Measurements from ENCODE around the gene GRID2. TPM values are rescaled to one million over a fixed set of nuclear protein-coding genes. Genes with fewer than 3 reads are reported as not detected.

GRID2 gene
- total and polyA plus RNA-seq, 9 of the 15 experiments (the other 6 are each of a cell fraction or from before 2014, with no cell fraction given): 0.04 TPM; not detected in 7

DNA sequence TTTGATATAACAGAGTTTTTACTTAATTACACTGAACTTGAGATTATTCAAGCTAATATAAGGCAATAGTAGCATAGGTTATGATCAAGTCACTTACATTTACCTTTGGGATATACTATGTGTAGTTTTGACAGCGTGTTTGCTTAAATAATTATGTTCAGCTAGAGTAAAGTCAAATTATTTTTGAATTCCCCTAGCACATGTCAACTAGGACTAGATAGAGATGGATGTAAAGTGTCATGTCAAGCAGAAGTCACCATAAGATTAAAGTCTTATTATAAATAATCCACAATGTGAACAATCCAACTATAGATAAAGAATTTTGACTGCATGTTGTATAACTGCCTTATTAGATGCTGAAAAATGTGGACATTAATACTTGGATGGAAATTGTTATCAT lies 665.2 kb downstream of the GRID2 start (continued):
- no peak for TF ChIP-seq SNAPC5 (CRISPR knock-in tag; IDR thresholded peaks at IDR 0.05)

DNA sequence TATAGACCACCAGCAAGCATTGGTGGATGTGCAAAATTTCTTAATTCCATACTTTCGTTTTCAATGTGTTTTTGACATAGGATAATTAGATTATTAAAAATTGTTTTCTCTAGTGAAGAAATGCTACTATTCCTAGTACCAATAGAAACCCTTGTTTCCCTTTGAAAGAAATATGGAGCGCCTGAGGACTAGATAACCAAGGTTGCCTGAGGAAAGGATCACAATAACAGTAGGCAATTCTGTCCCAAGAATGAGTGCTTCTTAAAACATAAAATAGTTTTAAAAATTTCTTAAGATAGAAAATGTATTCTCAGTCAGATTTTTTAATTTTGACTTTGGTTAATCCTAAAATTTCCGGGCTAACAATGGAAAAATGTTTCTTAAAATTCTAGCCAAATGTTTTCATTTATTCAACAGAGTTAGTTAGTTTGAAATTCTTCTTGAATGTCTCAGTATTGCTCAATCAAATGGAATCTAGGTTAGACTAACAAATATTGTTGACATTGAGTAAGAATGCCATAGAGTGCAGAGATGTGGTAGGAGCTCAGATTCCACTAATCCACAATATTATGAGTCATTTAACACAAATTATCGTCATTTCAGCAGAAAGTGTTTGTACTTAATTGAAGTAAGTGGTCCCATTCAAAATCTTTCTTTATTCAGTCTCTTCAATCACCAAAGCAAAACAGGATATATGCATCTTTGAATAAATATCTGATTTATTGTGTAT lies 666.0 kb downstream of the GRID2 start:
- CTCF ChIA-PET (ENCODE audit: low intra/inter-chr PET ratio): no interaction called here
- Histone ChIP-seq H3K4me2 (ENCODE audit: insufficient read depth, low read length) (no peak overlapping the region), H3K27me3 (ENCODE audit: control insufficient read depth in 2 of 2, insufficient read depth in 2 of 2, low read length in 2 of 2) (no peaks in the 10 kb centered on the region), H3K36me3 (ENCODE audit: control insufficient read depth, insufficient read depth, low read length) (no peaks in the 10 kb centered on the region), H3K9ac (ENCODE audit: insufficient read depth in 1 of 2, low read depth in 2 of 2, low read length in 2 of 2) (no peak overlapping the region), H2AFZ (ENCODE audit: low read depth, low read length) (no peak overlapping the region), H3K9me3 (replicated peaks; ENCODE audit: control insufficient read depth, insufficient read depth, low read depth, low read length) (no peaks in the 10 kb centered on the region), H3K9me1 (ENCODE audit: control insufficient read depth, insufficient read depth, low read length) (no peaks in the 10 kb centered on the region), H4K20me1 (replicated peaks; ENCODE audit: control insufficient read depth, insufficient read depth, low read length) (no peaks in the 10 kb centered on the region), H3K4me3 (no peak overlapping the region), H3K27ac (ENCODE audit: extremely low read depth, low read depth, low read length) (no peak overlapping the region), H3K79me2 (ENCODE audit: control insufficient read depth, insufficient read depth, low read length) (no peaks in the 10 kb centered on the region), H3K4me1 (replicated peaks in 1 of 2; ENCODE audit: control insufficient read depth in 2 of 2, insufficient read depth in 2 of 2, low read length in 2 of 2) (no peaks in the 10 kb centered on the region)
- 1% methylated on average over 4 of the region's 4 CpGs for WGBS (ENCODE audit: insufficient coverage, low coverage, missing lambda C conversion rate)
- ATAC-seq (no peak), FAIRE-seq (peak; percentile 19), DNase-seq (ENCODE audit: extremely low read depth in 1 of 4, low spot score in 3 of 4) (no peak)
- POLR2A ChIA-PET: no interaction called here
- intact Hi-C loops (cut with micrococcal nuclease): no loop called here
- TF ChIP-seq ZFP1 (CRISPR knock-in tag; IDR thresholded peaks at IDR 0.05) (no peak), SPI1 (IDR thresholded peaks at IDR 0.05; ENCODE audit: borderline replicate concordance, low read depth, low read length) (no peak), ZNF696 (CRISPR knock-in tag; conservative IDR thresholded peaks at IDR 0.05) (no peak), HDGF (IDR thresholded peaks at IDR 0.05) (no peak), CBFA2T3 (IDR thresholded peaks at IDR 0.05) (no peak), CXXC5 (CRISPR knock-in tag; IDR thresholded peaks at IDR 0.05) (no peak), JUND (IDR thresholded peaks at IDR 0.05; ENCODE audit: borderline replicate concordance, low read depth, low read length) (no peak), JUND (tag; IDR thresholded peaks at IDR 0.05; ENCODE audit: borderline replicate concordance, low read depth, low read length) (no peak), CHD4 (IDR thresholded peaks at IDR 0.05; ENCODE audit: insufficient read depth, insufficient replicate concordance, low read depth, low read length, poor library complexity, severe bottlenecking) (no peak)
- TF ChIP-seq, protein P1, sequence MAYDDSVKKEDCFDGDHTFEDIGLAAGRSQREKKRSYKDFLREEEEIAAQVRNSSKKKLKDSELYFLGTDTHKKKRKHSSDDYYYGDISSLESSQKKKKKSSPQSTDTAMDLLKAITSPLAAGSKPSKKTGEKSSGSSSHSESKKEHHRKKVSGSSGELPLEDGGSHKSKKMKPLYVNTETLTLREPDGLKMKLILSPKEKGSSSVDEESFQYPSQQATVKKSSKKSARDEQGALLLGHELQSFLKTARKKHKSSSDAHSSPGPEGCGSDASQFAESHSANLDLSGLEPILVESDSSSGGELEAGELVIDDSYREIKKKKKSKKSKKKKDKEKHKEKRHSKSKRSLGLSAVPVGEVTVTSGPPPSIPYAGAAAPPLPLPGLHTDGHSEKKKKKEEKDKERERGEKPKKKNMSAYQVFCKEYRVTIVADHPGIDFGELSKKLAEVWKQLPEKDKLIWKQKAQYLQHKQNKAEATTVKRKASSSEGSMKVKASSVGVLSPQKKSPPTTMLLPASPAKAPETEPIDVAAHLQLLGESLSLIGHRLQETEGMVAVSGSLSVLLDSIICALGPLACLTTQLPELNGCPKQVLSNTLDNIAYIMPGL (CRISPR knock-in tag; IDR thresholded peaks at IDR 0.05): no peak
- TF ChIP-seq, protein P2, sequence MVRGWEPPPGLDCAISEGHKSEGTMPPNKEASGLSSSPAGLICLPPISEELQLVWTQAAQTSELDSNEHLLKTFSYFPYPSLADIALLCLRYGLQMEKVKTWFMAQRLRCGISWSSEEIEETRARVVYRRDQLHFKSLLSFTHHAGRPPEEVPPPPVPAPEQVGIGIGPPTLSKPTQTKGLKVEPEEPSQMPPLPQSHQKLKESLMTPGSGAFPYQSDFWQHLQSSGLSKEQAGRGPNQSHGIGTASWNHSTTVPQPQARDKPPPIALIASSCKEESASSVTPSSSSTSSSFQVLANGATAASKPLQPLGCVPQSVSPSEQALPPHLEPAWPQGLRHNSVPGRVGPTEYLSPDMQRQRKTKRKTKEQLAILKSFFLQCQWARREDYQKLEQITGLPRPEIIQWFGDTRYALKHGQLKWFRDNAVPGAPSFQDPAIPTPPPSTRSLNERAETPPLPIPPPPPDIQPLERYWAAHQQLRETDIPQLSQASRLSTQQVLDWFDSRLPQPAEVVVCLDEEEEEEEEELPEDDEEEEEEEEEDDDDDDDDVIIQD (CRISPR knock-in tag; IDR thresholded peaks at IDR 0.05): no peak
- TF ChIP-seq, protein P3, sequence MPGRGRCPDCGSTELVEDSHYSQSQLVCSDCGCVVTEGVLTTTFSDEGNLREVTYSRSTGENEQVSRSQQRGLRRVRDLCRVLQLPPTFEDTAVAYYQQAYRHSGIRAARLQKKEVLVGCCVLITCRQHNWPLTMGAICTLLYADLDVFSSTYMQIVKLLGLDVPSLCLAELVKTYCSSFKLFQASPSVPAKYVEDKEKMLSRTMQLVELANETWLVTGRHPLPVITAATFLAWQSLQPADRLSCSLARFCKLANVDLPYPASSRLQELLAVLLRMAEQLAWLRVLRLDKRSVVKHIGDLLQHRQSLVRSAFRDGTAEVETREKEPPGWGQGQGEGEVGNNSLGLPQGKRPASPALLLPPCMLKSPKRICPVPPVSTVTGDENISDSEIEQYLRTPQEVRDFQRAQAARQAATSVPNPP (IDR thresholded peaks at IDR 0.05; ENCODE audit: borderline replicate concordance, insufficient read depth, insufficient read length): no peak
- BruUV-seq (replicated peaks): no TSS peak
- in situ Hi-C loops (cut with MboI): no loop called here
